Stimulated activated CD4-positive, alpha-beta T cell treated with anti-CD3 and anti-CD28 coated beads, Interleukin-12 subunit alpha, Interleukin-12 subunit beta, amount 100 ng/mL, for 48 hours (primary cell): ENCODE data around the gene MNAT1.
"Not testable (repeated sequence)": the region's sequence is repeated elsewhere in the genome, so short reads cannot be mapped to it uniquely, and the experiment has no call there.

ENCODE experiments used
- DNase-seq, 3 donors: peaks; one replicate each; pipeline ENCODE4 v3.0.0-alpha.2; 2020; ENCODE audit warnings: low read depth in 2 of 3, low spot score in 1 of 3

The MNAT1 gene

GRCh38 chr14:60736494-60736893 lies 1.9 kb downstream of the MNAT1 start:
- DNase-seq = no peak

- DNase-seq = no peak
These were observed 4.4 kb downstream of the MNAT1 start for GRCh38 chr14:60738843-60739508.

GRCh38 chr14:60744566-60744965 lies 10.0 kb downstream of the MNAT1 start:
- DNase-seq = no peak

GRCh38 chr14:60753264-60754119 lies 18.9 kb downstream of the MNAT1 start:
- DNase-seq = peak; percentile 20 to 44 (median 33)

GRCh38 chr14:60756847-60757246 lies 22.3 kb downstream of the MNAT1 start:
- no peak for DNase-seq

GRCh38 chr14:60757567-60758002 lies 23.0 kb downstream of the MNAT1 start:
- no peak for DNase-seq

GRCh38 chr14:60758885-60759284 lies 24.3 kb downstream of the MNAT1 start:
- no peak for DNase-seq

- no peak for DNase-seq
These were observed 25.6 kb downstream of the MNAT1 start for GRCh38 chr14:60760209-60760608.

- DNase-seq = no peak
These were observed 26.2 kb downstream of the MNAT1 start for GRCh38 chr14:60760644-60761364.

- DNase-seq = no peak
These were observed 34.0 kb downstream of the MNAT1 start for GRCh38 chr14:60768602-60769001.

GRCh38 chr14:60771117-60771516 lies 36.6 kb downstream of the MNAT1 start:
- no peak for DNase-seq

- no peak for DNase-seq
These were observed 39.0 kb downstream of the MNAT1 start for GRCh38 chr14:60773558-60773957.

- DNase-seq = no peak
These were observed 40.7 kb downstream of the MNAT1 start for GRCh38 chr14:60775296-60775695.

GRCh38 chr14:60777856-60778578 lies 43.5 kb downstream of the MNAT1 start:
- DNase-seq = no peak

- not testable (repeated sequence) for DNase-seq
These were observed 45.4 kb downstream of the MNAT1 start for GRCh38 chr14:60779745-60780514.

GRCh38 chr14:60780558-60780957 lies 46.0 kb downstream of the MNAT1 start:
- not testable (repeated sequence) for DNase-seq

- DNase-seq = no peak
These were observed 52.3 kb downstream of the MNAT1 start for GRCh38 chr14:60786905-60787304.

- DNase-seq = no peak
These were observed 55.1 kb downstream of the MNAT1 start for GRCh38 chr14:60789656-60790055.

- no peak for DNase-seq
These were observed 56.3 kb downstream of the MNAT1 start for GRCh38 chr14:60790850-60791249.

GRCh38 chr14:60796434-60796833 lies 61.9 kb downstream of the MNAT1 start:
- DNase-seq = no peak
